Omental fat pad (tissue), 4 donors: ENCODE results near the gene MYZAP. TPM values are rescaled to one million over a fixed set of nuclear protein-coding genes. Genes with fewer than 3 reads are reported as not detected.

Source experiments
- ATAC-seq: fragments of 150-250 bp; one replicate; pipeline ENCODE4 v1.9.1; 2016; ENCODE audit warnings: mild to moderate bottlenecking, moderate library complexity; ENCODE audit not compliant: low FRiP score
- DNase-seq: peaks from one replicate; pipeline ENCODE4 v3.0.0-alpha.2; 2019; ENCODE audit warnings: low spot score
- total RNA-seq, 4 donors: library from RNA; depleted of rRNA; stranded (reverse); fragments of >200 nt; gene quantifications; one replicate each; pipeline ENCODE4 v1.1.0, GENCODE V29; 2016
- TF ChIP-seq, protein P1 (sequence below), 3 donors: fragments of 450-650 bp; IDR thresholded peaks; one replicate each; pipeline ENCODE4 v1.5.1; 2016 to 2017; ENCODE audit warnings: antibody characterized with exemption in 3 of 3, mild to moderate bottlenecking in 3 of 3, moderate library complexity in 2 of 3

Gene MYZAP
- total RNA-seq, 4 donors from 2014 or later, result 13.1 to 84.6 (median 20.2) TPM

DNA sequence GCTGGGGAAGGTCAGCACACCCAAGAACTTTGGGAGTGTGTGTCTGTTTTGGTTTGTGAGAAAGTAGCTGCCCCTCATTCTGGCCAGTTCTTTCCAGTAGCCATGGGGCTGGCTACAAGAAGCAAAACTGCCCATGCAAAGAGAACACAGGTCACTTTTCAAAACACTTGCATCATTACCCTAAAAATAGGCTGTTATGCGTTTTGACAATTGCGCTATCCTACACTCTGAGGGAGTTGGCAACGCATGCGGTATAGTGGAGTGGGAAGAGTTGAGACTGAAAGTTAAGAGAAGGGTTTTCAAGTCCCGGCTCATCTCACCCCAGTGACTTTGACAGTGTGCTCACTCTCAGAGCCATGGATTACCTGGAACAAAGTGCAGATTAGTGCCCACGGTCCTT, 41.8 kb upstream of the MYZAP start:
- no peak for DNase-seq
- ATAC-seq, result no peak
- TF ChIP-seq, protein P1, sequence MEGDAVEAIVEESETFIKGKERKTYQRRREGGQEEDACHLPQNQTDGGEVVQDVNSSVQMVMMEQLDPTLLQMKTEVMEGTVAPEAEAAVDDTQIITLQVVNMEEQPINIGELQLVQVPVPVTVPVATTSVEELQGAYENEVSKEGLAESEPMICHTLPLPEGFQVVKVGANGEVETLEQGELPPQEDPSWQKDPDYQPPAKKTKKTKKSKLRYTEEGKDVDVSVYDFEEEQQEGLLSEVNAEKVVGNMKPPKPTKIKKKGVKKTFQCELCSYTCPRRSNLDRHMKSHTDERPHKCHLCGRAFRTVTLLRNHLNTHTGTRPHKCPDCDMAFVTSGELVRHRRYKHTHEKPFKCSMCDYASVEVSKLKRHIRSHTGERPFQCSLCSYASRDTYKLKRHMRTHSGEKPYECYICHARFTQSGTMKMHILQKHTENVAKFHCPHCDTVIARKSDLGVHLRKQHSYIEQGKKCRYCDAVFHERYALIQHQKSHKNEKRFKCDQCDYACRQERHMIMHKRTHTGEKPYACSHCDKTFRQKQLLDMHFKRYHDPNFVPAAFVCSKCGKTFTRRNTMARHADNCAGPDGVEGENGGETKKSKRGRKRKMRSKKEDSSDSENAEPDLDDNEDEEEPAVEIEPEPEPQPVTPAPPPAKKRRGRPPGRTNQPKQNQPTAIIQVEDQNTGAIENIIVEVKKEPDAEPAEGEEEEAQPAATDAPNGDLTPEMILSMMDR (IDR thresholded peaks at IDR 0.05), result no peak

DNA sequence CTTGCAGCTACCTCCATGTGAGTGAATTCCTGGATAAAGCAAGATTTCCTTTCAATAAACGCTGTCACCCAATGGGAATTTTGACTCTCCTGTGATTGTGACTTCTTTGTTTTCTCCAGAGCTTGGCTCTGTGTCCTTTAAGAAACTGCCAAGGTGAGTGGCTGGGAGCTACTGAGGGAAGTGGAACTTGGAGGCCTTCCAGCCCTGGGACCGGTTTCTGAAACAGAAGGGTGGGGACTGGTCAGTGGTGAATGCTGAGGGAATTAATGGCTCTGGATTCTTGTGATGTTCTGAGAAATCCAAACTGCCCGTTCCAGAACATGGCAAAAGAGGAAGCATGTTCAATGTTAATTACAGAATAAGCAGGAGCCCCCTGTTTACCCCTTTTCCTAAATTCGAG, 41.1 kb upstream of the MYZAP start:
- TF ChIP-seq, protein P1 (IDR thresholded peaks at IDR 0.05), result no peak
- no peak for DNase-seq
- no peak for ATAC-seq

DNA sequence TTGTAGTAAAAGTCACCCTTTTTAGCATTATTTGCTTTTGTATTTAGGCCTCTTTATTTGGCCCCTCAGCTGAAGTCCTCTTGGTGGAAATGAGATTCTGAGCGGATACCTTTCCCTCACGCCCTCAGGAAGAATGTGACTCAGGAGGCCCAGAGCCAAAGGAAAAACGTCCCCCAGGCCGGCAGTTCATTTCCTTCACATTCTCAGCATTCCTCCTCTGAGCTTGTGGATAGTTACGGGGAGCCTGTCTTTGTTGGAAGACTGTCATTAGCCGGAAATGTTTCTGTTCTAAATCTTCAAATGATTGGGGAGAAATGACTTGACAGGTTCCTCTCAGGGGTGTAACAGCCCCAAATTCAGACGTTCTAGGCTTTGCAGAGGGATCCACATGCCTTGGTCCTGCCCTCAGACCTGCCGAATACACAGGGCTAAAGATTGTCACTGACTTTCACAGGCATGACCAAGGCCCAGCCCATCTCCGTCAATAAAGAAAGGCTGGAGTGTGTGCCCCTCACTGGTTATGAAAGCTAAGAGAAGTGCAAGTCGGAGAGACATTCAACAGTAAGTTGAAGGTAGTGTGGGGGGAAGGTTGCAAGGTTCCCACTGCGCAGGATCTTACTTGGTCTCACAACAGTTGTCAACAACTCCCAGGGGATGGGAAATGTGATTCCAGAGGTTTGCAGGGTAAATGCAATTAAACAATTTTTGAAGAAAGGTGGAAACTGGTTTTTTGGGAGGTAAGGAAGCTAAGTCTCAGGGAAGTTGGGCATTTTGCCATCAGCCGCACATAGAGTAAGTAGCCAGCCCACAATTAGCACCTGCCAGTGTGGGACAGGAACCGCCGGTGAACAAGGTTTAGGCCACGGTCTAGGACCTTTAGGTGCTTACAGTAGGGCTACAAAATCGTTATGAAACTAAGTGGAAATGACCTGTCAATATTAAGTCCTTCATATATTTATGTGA, 39.7 kb upstream of the MYZAP start:
- TF ChIP-seq, protein P1 (IDR thresholded peaks at IDR 0.05), result no peak
- peak; percentile 32 for ATAC-seq

DNA sequence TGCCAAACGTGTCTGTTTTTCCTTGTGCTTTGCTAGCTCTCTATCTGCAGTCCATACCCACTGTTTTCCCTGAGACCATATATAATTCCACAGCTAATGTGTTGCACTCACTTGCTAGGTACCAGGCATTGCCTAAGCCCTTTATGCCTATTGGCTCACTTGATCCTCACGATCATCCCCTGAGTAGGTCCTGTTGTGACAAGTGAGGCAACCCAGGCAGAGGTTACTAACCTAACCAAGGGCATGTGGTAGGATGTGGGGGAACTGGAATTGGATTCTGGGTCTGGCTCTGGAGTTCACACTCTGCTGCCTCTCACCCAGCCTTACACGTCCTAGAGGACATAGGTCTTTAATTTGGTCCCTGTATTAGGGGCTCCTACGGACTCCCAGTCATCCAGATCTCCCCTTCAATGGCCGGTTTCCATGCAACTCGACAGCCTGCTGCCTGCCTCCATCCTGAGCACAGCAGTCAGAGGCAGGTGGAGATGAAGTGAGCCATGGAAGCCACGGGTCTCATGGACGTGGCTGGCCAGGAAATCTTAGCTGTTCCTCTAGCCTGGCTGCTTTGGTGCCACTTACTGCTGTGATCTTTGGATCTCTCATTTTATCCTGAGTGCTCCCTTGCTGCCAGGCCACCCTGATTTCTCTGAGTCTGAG, 38.9 kb upstream of the MYZAP start:
- TF ChIP-seq, protein P1 (IDR thresholded peaks at IDR 0.05), result no peak
- DNase-seq (no peak), ATAC-seq (no peak)

More for the DNA sequence above, 39.7 kb upstream of the MYZAP start:
- no peak for DNase-seq

DNA sequence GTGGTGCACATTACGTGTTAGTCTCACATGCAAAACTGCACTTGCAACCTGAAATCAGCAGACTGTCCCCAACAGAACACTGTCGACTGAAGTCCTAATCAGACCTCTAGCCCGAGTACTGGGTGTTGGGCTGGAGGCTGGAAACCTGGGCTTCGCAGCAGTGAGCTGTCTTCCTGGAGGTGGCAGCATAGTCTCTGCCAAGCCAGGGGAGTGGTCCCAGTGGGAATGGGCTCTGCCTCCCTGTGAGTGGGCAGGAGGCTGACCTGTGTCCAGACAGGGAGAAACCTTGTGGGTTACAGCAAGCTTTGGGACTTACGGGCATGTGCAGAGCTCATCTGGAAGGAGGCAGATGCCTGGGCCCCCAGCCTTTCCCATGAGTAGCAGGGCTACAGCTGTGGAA, 38.2 kb upstream of the MYZAP start:
- TF ChIP-seq, protein P1 (IDR thresholded peaks at IDR 0.05), result no peak
- no peak for DNase-seq
- no peak for ATAC-seq

DNA sequence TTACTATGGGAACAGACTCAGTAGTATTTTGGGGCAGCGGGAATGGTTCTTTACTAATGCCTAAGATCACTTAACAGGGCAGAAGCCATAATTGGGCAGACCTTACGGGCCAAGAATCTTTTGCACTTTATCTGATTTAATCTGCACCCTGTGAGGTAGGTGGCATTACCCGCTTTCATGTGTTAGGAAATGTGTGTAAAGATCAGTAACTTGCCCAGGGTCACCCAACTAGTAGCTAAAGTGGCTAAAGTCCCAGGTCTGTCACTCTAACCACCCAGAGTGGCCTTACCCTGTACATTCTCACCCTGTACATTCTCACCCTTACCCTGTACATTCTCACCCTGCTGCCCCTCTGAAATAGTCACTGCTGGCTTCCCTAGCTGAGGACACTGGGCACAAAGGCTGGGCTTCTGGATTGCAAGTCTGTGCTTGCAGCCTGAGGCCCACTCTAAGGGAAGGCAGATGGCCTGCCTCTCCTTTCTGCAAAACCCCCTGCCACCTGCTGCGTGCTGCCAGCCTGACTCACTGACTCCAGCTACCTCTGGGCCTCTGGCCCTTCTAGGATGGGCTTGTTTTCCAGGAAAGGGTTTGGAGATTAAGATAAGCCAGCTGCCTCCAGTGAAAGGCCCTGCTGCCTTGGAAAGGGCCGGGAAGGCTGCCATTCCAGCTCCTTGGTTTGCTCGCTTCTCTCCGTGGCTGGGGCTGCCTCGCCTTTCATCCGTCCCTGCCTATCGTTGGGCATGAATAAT, 37.5 kb upstream of the MYZAP start:
- no peak for DNase-seq
- peak; percentile 41 for ATAC-seq
- TF ChIP-seq, protein P1 (IDR thresholded peaks at IDR 0.05), result no peak
